Left hindlimb (tissue), 1 donor: Measurements from ENCODE around the gene XRCC2.
"Not testable (repeated sequence)": the region's sequence is repeated elsewhere in the genome, so short reads cannot be mapped to it uniquely, and the experiment has no call there.

Experiments used
- DNase-seq: peaks from one replicate; pipeline ENCODE4 v3.0.0-alpha.2; 2018

Gene XRCC2

DNA sequence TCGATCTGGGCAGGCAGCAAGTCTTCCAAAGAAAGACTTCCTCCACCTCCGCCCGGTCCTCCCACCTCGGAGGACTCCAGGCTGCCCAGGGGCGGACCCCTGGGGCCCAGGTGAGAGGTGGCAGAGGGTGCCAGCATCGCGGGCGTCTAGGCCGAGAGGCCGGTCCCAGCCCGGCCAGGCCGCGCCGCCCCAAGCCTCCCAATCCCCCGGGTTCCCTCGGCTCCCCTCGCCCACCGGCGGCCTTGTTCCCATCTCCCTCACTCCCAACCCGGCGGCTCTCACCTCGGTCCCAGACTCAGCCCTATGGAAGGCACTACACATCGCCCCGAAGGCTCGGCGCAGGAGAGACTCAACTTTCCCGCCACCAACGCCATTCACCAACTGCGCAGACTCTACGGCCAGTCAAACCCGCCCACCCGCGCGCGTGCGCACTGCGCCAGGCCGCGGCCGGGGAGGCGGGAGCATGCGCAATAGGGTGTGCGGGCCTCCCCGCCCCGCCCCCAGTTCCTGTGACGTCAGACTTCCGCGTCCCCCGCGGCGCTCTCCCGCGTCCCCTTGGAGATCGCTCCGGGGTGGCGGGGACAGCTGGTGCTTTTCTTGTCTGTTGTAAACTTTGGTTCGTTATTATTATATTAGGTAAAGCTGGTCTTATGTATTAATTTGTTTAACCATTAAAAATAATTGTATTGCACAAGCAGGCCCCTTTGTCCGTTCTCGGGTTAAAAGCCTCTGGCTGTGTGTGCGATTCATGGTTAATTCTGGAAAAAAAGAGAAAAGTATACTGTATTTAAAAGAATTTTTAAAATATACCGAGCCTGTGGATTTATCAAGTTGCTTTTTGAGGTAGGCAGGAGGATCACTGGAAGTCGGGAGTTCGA, at the start of gene XRCC2:
TSS of gene XRCC2 (minus strand) at position 383 of the 878 bp plus-strand sequence. CDS start at position 321, 62 bp downstream.
- DNase-seq, result peak; percentile 94

DNA sequence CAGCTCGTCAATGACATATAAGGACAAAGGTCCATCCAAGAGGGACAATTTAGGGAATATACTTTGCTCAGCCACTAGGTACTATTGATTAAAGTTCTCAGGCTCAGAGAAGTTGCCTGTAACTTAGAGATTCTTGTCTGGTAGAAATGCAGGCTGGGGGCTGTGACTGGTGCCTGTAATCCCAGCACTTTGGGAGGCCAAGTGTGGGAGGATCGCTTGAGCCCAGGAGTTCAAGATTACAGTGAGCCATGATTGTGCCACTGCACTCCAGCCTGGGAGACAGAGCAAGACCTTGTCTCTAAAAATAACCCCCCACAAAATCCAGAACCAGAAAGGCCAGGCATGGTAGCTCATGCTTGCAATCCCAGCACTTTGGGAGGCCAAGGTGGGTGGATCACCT, 47.4 kb upstream of the XRCC2 start:
- no peak for DNase-seq

DNA sequence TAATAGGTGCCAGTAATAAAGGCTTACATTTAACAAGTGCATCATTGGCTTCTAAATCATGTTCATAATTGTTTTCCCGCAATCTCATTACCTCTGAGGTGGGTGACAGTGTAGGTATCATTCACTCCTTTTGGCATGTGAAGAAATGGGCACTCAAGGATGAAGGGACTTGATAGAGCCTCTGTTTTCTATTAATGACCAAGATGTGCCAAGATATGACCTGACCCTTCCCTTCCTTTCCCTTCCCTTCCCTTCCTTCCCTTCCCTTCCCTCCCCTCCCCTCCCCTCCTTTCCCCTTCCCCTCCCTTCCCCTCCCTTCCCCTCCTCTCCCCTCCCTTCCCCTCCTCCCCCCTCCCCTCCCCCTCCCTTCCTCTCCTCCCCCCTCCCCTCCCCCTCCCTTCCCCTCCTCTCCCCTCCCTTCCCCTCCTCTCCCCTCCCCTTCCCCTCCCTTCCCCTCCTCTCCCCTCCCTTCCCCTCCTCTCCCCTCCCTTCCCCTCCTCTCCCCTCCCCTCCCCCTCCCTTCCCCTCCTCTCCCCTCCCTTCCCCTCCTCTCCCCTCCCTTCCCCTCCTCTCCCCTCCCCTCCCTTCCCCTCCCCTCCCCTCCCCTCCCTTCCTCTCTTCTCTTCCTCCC, 36.6 kb upstream of the XRCC2 start:
- not testable (repeated sequence) for DNase-seq

DNA sequence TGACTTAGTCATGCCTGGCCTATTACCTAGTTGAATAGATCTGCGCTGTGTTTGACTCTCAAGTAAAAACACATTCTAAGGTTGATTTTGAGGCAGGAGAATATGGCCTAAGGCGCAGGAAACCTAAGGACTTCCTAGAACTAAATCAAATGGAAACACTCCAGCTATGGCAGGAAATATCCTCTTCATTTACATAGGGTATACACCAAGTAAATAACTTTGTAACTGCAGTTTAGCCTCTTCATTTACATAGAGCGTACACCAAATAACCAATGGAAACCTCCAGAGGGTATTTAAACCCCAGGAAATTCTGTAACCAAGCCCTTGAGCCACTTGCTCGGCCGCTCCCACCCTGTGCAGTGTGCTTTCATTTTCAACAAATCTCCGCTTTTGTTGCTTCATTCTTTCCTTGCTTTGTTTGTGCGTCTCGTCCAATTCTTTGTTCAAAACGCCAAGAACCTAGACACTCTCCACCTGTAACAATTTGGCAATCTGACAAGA, 35.6 kb upstream of the XRCC2 start:
- DNase-seq, result no peak

DNA sequence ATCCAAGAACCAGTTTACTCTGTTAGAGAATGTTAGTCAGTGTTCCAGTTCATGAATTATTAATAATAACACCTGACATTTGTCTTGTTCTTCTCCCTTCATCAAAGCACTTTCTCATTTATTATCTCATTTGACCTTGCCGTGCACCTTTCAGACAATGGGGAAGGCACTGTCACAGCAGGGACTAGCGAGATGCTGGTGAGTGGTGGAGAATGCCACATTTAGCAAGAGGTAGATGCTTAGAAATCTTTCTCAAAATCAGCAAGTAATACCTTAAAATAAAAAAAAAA, 34.2 kb upstream of the XRCC2 start:
- no peak for DNase-seq

DNA sequence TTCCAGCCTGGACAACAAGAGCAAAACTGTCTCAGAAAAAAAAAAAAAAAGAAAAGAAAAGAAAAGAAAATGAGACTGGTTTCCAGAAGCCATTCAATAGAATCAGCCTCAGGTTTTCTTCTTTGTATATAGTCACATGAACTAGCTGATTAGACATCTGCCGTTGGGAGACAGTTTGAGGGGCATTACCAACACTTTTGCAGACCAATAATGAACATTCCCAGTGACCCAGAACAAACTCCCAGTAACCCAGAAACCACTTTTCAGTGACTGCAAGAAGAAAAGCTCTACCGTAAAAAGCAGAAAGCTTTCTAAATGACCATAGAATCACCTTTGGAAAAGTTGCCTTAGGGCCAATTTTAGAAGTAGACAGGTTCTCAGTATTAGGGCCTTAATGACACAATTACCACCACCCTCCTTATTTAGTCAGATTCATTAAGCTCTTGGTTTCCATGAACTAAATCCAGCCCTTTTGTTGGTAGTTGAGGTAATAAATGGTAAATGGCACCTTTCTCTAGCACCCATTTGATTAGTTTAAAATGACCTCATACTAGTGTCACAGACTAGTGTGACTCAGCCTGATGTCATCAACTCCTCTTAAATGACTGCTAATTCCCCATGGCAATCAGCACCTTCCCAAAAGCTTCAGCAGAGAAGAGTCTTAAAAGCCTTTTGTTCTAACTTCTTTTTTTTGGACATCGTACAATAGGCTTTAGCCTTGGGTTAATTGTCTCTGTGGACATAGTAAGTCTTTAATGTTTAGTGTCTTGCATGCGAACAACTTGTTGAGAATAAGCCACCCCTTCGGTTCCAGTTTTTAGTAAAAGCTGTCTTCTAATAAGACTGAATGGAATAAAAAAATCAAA, 33.6 kb upstream of the XRCC2 start:
- DNase-seq, result no peak

DNA sequence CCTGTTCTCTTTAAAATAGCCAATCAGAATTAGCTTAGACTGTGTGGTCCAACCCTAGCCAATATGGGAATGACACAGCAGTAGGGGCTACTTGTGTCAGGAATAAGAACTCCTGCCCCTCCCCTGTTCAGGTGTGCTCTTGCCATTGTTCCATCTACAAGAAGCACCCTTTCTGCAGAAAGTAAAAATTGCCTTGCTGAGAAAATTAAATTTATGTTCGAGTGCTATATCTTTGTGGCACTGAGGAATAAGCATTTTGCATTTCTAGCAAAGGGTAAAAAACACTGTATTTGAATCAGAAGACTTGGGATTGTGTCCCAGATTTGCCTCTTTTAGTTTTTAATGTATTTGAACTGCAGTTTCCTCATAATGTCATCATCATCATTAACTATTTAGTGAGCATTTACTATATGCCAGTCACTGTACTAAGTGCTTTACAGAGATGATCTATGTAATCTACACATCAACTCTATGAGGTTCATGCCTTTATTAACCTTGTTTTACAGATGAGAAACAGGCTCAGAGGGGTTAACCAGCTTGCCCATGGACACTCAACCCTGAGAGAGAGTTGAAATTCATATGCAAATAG, 28.9 kb upstream of the XRCC2 start:
- DNase-seq, result no peak

DNA sequence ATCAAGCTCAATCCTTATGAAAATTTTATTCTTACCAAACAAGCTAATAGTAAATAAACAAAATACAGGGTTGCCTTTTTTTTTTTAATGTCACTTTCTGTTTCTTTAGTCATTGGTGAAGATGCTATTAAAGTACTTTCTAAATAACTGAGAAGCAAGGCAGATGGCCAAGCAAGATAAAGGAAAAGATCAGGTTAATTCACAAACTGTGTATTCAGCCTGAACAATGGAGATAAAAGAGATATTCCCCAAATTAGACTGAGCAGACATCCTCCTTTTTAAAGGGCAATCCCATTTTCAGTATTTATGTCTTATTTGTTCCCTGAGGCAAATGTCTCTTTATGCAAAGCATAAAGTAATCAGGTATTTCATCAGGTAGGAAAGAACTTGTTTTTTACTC, 23.1 kb upstream of the XRCC2 start:
- DNase-seq, result no peak

DNA sequence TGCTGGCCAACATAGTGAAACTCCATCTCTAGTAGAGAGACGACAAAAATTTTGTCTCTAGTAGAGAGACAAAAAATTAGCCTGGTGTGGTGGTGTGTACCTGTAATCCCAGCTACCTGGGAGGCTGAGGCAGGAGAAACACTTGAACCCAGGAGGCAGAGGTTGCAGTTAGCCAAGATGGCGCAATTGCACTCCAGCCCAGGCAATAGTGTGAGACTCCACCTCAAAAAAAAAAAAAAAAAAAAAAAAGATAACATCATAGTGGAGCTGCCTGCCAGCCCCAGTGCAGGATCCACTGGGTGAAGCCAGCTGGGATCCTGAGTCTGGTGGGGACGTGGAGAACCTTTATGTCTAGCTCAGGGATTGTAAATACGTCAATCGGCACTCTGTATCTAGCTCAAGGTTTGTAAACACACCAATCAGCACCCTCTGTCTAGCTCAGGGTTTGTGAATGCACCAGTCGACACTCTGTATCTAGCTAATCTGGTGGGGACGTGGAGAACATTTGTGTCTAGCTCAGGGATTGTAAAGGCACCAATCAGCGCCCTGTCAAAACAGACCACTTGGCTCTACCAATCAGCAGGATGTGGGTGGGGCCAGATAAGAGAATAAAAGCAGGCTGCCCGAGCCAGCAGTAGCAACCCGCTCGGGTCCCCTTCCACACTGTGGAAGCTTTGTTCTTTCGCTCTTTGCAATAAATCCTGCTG, 21.5 kb upstream of the XRCC2 start:
- DNase-seq, result not testable (repeated sequence)

DNA sequence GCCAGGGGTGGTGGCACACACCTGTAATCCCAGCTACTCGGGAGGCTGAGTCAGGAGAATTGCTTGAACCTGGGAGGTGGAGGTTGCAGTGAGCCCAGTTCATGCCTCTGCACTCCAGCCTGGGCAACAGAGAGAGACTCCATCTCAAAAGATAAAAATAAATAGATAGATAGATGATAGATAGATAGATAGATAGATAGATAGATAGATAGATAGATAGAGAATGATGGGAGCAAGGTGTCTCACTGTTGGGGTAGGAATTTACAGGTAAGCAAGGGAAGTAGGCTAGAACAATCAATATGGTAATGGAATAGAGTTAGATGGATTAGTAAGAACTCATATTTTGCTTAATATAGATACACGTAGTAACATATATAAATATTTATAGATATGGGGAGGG, 16.3 kb upstream of the XRCC2 start:
- not testable (repeated sequence) for DNase-seq

DNA sequence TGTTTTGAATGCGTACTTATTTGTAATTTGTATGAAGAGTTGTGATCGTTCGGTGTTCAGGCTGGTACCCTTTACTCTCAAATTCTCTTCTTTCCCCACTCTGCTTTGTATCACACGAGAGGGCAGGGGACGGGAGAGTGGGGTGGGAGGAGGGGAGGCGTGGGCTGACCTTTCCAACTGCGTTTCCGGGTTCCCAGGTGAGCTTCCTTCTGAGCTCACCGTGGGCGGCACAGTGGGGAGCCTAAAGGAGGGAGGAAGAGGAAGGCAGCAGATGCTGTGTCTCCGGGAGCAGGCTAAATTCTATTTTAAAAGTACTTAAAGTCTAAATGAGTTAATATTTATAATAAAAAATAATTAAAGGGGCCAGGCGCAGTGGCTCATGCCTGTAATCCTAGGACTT, 7.4 kb upstream of the XRCC2 start:
- no peak for DNase-seq

DNA sequence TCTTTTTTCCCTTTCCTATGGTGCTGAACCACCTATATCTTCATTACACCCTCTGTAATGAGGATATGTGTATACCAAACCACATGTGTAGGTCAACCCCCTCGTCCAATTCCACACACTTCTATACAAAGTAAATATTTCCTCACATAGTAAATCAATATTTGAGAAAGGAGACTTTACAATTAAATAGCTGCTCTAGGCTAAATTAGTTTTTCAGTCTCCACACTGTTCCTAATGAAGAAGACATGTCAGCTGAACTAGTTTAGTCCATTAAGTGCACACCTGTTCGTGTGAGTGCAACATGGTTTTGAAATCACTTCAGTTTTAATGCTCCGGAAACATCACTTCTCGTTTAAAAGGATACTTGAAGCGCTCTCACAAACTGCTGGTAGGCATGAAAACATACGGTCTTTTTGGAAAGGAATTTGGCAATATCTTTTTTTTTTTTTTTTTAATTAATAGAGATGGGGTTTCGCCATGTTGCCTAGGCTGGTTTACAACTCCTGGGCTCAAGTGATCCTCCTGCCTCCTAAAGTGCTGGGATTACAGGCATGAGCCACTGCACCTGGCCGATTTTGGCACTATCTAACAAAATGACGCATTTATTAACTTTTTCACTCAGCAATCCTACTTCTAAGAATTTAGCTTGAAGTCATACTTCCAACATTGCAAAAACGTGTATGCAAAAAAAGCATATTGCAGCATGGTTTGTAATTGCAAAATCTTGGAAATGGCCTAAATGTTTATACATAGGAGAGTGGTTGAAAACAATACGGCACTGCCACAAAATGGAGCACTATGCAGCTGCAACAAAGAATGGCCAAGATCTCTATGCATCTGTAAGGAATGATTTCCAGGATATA, 2.1 kb upstream of the XRCC2 start:
- DNase-seq, result no peak

DNA sequence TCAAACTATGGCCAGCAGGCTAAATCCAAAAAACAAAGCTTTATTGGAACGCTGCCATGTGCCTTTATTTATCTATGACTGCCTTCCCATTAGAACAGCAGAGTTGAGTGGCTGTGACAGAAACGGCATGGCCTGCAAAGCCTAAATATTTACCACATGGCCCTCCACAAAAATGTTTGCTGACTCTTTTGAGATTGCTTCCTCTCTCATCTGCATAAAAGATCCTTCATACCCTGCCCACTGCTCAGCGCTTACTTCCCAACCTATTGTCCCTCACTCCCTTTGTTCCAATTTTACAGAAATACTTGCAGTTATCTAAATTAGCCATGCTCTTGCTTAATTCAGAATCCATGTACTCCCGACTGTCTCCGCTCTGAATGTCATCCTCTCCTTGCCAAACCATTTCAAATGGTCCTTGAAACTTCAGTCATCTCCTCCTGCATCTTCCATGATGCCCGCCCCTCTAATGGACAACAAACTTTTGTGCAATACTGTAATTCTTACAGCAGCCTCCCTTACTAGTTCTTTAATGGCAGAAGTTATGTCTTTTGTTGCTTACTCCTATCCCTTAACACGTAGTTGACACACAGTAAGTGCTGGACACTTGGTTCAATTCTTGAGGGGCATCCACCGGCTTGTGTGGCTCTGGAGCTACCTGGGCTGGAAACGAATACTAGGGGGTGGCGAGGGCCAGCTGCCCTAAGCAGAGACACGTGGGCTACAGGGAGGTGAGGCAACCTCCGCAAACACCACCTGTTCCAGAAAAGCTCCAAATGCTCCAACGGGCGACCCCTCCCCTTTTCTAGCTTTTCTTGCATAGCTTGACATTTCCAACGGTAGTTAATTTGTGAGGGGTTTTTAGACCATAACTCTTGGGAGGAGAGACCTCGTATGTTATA, 832 bp downstream of the XRCC2 start:
- no peak for DNase-seq

DNA sequence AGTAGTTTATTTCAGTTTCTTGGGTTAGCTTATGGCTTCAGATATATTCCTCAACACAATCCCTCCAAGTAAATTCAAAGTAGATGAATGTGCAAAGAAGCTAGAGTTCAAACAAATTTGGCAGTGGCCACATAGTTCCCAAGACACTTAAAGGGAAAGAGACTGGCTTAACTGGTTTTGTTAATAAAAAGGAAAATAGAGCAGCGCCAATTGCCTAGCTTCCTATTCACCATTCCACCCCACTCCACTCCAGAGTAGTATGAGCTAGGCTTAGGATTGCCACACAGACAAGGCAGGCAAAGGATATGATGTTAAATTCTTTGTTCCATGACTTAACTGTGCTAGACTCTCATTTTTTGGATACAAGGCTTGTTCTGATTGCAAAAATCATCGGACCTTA, 2.0 kb downstream of the XRCC2 start:
- no peak for DNase-seq

DNA sequence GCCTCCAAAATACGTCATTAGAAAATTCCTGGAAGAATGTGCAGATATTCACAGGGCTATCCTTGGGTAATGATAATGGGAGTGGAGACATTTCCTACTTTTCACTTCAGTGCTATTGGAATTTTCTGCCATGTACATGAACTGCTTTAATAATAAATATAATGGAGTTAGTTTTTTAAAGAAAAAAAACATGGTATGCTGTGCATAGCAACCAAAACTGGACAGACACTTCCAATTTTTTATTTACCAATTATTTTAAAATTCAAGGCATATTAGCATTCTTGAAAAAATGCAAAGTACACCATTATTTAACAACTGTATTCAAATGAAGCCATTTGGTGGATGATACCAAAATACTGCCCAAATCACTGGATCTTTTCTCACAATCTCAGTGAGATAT, 3.3 kb downstream of the XRCC2 start:
- no peak for DNase-seq

DNA sequence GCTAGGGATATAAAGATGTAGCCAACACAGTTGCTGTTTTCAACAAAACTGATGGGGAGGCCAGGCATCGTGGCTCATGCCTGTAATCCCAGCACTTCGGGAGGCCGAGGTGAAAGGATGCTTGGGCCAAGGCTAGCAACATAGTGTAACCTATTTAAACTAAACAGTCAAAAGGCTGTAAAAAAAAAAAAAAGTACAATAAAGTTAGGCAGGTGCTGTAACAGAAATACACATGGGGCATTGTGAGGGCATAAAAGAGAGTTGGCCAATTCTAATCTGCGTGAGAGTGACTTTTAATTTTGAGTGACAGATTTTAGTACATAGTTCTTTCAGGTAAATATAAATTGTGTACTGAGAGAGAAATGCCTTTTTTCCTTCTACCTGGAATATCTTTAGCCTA, 6.2 kb downstream of the XRCC2 start:
- no peak for DNase-seq

DNA sequence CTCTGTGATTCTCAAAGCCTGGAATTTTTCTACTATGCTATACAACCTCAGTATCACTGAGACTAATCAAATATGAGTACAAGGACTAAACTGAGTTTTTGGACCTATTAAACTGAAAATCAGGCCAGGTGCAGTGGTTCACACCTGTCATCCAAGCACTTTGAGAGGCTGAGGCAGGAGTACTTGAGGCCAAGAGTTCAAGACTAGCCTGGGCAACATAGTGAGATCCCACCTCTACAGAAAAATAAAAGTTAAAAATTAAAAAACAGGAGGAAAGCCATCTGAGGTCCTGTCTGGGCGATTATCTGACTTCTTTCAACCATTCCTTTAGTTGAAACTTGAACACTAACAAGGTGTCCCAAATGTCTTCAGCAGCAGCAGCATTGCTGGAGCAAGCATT, 7.0 kb downstream of the XRCC2 start:
- DNase-seq, result no peak

DNA sequence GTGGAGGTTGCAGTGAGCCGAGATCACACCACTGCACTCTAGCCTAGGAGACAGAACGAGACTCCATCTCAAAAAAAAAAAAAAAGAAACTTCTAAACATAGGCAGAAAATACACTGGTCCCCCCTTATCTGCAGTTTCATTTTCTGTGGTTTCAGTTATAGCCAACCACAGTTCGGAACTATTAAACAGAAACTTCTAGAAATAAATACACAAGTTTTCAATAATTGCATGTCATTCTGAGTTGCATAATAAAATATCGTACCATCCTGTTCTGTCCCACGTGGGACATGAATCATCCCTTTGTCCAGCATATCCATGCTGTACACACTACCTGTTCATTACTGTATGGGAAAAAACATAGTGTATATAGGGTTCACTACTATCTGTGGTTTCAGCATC, 8.0 kb downstream of the XRCC2 start:
- DNase-seq, result no peak

DNA sequence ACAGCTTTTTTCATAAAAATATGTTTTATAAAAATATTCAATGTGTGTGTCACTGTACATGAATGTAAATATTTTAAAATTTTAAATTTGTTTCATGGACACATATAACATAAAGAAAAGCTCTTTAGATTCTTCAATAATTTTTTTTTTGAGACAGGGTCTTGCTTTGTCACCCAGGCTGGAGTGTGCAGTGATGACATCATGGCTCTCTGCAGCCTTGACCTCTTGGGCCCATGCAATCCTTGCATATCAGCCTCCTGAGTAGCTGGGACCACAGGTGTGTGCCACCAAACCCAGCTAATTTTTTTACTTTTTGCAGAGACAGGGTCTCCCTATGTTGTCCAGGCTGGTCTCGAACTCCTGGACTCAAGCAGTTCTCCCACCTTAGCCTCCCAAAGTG, 9.9 kb downstream of the XRCC2 start:
- no peak for DNase-seq

DNA sequence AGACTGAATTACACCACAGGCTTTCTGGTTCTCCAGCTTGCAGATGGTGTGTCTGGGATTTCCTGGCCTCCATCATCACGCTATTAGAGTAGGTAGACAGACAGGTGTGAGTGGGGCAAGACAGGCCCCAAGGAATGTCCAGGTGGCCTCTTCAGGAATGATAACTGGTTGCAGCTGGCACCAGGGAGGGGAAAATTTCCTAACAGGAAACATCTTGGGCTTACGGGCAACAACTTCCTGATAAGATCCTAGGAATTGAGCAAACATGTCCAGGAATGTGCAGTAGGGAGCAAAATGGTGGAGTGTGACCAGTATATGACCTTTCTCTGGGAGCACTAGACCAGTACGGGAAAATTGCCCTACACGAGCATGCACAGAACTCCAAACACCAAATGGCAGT, 11.3 kb downstream of the XRCC2 start:
- no peak for DNase-seq
